Mammary epithelial cell (primary cell): ENCODE data around the gene CCNF.
"Not testable (repeated sequence)": the region's sequence is repeated elsewhere in the genome, so short reads cannot be mapped to it uniquely, and the experiment has no call there.

Experiments used
- EZH2 ChIP-seq: IDR thresholded peaks from 2 replicates; pipeline ENCODE4 v1.6.1; 2012; ENCODE audit warnings: low read length, inconsistent platforms, borderline replicate concordance
- TF ChIP-seq, protein P1 (sequence below), 2 donors: IDR thresholded peaks in 1 of 2; conservative IDR thresholded peaks in 1 of 2; 2 replicates each; pipeline ENCODE4 v1.5.1; 2011 to 2012; ENCODE audit warnings: inconsistent platforms in 2 of 2, low read length in 2 of 2, mild to moderate bottlenecking in 2 of 2, control low read depth in 1 of 2, low read depth in 1 of 2; ENCODE audit not compliant: insufficient read depth in 1 of 2; ENCODE audit errors: extremely low read depth in 1 of 2

GRCh38 chr16:2385982-2386381 lies 43.3 kb upstream of the CCNF start:
- TF ChIP-seq, protein P1, sequence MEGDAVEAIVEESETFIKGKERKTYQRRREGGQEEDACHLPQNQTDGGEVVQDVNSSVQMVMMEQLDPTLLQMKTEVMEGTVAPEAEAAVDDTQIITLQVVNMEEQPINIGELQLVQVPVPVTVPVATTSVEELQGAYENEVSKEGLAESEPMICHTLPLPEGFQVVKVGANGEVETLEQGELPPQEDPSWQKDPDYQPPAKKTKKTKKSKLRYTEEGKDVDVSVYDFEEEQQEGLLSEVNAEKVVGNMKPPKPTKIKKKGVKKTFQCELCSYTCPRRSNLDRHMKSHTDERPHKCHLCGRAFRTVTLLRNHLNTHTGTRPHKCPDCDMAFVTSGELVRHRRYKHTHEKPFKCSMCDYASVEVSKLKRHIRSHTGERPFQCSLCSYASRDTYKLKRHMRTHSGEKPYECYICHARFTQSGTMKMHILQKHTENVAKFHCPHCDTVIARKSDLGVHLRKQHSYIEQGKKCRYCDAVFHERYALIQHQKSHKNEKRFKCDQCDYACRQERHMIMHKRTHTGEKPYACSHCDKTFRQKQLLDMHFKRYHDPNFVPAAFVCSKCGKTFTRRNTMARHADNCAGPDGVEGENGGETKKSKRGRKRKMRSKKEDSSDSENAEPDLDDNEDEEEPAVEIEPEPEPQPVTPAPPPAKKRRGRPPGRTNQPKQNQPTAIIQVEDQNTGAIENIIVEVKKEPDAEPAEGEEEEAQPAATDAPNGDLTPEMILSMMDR (conservative IDR thresholded peaks at IDR 0.05 in 1 of 2, IDR thresholded peaks at IDR 0.05 in 1 of 2; ENCODE audit: extremely low read depth in 1 of 2, insufficient read depth in 1 of 2, low read depth in 1 of 2, low read length in 2 of 2) = not testable (repeated sequence)
- TF ChIP-seq EZH2 = not testable (repeated sequence)
